ENCODE results near the gene SELENOF.

Gene SELENOF

GRCh38 chr1:86913896-86914600 lies at the start of gene SELENOF:
TSS of gene SELENOF (minus strand) at chr1:86914126. CDS start at chr1:86914111, 15 bp downstream.
- DNase-seq: peak; percentile 99

DNA sequence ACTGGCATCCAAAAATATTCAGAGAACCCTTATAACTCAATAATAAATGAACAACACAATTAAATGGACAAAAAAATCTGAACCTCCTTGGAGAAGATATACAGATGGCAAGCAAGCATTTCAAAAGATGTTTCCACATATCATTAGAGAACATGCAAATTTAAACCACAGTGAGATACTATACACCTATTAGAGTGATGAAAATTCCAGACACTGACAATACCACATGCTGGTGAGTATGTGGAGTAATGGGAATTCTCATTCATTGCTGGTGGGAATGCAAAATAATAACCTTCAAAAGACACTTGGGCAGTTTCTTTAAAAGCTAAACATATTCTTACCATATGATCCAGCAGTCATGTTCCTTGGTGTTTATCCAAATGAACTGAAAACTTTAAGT lies 46.6 kb upstream of the SELENOF start:
- no peak for DNase-seq

DNA sequence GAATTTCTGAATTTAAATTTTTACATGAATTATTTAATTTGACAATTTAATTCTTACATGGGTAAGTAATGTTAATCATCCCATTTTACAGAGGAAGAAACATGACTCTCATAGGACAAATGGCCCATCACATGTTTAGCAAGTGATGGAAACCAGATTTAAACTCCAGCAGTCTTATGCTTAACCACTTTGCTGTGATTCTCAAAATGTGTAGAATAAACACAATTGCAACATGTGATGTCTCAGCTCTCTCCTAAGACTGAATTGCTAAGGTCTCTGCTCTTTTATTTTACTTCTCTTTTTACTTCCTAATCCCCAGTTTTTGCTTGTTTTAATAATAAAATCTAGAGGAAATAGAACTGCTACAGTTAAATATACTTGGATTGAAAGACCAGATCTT lies 43.3 kb upstream of the SELENOF start:
- no peak for DNase-seq

GRCh38 chr1:86956221-86956620 lies 42.3 kb upstream of the SELENOF start:
- DNase-seq: no peak

DNA sequence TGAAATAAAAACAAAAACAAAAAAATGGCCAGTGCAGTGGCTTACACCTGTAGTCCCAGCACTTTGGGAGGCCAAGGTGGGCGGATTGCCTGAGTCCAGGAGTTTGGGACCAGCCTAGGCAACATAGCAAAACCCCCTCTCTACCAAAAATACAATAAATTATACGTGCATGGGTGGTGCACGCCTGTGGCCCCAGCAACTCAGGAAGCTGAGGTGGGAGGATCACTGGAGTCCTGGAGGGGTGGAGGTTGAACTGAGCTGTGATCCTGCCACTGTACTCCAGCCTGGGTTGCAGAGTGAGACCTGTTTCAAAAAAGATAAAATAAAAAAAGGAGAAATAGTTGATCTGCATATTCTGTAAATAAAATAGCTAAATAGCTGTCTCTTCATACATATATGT lies 41.8 kb upstream of the SELENOF start:
- DNase-seq: no peak

DNA sequence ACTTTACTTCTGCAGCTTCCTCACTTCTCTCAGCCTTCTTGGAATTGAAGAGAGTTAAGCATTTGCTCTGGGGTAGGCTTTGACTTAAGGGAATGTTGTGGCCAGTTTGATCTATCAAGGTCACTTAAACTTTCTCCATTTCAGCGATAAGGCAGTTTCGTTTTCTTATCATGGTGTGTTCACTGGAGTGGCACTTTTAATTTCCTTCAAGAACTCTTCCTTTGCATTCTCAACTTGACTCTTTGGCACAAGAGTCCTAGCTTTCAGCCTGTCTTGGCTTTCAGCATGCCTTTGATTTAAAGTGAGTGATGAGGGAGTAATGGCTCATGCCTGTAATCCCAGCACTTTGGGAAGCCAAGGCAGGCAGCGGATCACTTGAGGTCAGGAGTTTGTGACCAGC lies 39.2 kb upstream of the SELENOF start:
- DNase-seq: no peak

- no peak for DNase-seq
Observed at GRCh38 chr1:86951430-86951829, 37.5 kb upstream of the SELENOF start.

GRCh38 chr1:86950712-86951419 lies 36.9 kb upstream of the SELENOF start:
- no peak for DNase-seq

DNA sequence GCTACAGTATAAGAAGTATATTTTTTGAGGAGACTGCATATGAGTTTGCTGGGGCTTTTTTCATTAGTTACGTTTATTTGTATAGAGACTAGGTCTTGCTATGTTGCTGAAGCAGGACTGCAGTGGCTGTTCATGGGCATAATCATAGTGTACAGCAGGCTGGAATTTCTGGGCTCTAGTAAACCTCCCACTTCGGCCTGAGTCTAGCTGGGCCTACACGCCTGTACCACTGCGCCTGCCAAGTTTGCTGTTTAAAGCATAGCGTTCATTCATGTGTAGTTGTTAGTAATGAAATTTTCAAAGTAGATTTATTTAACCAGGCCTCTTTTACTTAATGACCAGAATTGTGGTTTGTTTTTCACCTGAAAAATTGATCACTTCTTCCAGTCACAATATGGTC lies 34.3 kb upstream of the SELENOF start:
- DNase-seq: no peak

DNA sequence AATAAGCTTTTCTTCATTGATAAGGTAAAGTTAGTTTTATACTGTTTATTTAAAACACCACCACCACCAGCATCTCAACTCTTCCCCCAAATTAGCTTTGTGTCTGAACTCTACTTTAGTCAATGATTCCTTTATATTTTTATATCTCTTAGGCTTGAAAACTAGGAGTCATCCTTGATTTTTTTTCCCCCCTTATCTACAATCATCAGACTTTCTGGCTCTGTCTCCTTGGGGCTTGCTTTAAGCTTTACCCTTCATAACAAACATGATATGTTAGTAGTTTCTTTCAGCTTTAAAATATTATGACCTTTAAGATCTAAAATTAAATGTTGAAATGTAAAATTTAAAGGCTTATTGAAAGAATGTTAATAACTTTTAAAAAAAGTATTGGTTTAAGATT lies 28.8 kb upstream of the SELENOF start:
- DNase-seq: no peak

- no peak for DNase-seq
Observed at GRCh38 chr1:86942042-86942441, 28.1 kb upstream of the SELENOF start.

- DNase-seq: no peak
Observed at GRCh38 chr1:86940599-86940998, 26.7 kb upstream of the SELENOF start.

- no peak for DNase-seq
Observed at GRCh38 chr1:86939406-86939805, 25.5 kb upstream of the SELENOF start.

DNA sequence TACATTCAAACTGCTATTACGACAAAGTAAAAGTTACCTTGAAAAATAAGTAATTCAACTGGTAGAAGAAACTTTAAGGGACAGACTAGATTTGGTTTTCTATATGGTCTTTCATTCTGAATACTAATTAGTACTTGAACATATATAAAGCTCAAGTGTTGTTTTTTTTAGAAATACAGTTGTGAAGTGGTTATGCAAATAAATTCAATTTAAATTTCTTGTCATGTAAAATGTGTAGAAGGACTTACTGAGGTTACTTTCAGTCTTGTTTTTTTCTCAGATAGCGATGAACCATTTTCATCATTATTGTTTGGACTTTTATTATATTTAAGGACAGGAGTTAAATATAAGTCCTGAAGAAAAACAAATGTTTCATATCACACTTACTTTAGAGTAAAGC lies 24.9 kb upstream of the SELENOF start:
- DNase-seq: no peak

DNA sequence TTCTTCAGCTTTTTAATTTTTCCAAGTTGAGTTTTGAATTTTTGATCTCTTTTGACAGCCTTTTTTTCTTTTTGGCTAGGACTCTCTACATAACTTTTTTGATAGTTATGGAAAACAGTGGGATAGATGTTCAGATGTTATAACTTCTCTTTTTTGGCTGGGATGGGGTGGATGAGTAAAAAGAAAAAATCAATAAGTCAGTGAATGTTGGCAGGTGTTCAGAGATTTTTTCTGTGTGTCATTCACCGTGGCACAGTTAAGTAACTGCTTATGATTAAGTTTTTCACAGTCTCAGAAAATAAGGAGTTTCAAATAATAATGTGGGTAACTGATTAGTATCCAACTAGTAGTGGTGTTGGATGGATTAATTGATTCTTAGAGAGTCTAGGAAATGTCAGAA lies 24.5 kb upstream of the SELENOF start:
- DNase-seq: no peak

DNA sequence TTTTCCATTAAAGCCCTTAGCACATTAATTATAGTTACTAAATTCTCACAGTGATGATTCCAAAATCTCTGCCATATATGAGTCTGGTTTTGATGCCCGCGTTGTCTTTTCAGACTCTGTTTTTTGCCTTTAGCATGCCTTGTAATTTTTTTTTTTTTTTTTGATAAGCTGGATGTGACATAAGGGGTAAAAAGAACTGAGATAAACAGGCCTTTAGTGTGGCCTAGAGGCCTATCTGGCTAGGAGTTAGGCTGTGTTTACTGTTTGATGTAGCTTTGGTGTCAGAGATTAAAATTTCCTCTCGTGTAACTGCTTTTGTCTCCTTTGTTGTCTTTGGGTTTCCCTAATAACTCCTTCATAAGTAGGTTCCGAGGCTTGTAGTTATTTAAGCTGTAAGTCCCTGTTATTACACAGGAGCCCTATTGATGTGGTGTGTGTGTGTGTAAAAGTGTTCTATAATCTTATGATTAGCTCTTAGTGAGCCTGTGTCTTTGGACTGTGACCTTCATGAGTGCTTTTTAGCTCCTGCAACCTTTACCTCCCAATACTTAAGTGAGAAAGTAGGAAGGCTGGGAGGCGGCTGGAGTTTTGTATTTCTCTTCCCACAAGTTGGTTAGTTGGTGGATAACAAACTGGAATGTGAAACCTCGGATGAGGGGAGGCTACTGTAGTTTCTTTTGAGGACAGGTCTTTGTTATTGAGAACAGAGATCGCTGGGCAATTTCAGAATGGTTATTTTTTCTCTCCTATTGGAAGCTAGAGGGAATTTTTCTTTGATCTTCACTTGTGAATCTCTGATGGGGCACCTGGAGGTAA lies 19.8 kb upstream of the SELENOF start:
- DNase-seq: no peak

DNA sequence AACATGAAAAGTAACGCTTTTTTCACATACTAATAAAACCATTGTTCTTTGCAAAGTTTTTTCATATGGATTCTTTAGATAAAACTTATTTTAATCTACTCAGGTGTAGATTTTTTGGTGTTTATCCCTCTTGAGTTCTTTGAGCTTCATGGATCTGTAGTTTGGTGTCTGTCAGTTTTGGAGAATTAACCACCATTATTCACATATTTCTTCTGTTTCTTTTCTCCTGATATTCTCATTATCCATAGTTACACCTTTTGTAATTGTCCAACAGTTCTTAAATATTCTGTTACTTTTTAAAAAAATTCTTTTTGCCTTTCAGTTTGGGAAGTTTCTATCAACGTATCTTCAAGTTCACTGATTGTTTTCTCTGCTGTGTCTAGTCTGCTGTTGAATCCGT lies 19.1 kb upstream of the SELENOF start:
- DNase-seq: no peak

DNA sequence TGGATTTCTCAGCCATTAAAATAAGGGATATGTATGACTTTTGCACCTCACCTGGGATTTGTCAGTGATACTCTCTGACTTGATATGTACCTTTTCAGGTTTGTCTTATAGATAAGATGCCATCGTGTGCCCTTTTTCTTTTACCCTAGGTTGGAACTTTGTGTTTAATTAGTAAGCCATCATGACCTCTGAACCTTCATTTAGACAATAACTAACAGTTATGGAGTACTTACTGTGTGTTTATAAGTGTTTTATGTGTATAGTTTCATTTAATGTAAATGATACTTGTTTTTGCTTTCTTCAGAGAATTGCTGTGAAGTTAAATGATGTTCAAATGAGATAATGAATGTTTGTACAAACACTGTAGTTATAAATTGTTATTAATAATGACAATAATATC lies 14.9 kb upstream of the SELENOF start:
- no peak for DNase-seq

DNA sequence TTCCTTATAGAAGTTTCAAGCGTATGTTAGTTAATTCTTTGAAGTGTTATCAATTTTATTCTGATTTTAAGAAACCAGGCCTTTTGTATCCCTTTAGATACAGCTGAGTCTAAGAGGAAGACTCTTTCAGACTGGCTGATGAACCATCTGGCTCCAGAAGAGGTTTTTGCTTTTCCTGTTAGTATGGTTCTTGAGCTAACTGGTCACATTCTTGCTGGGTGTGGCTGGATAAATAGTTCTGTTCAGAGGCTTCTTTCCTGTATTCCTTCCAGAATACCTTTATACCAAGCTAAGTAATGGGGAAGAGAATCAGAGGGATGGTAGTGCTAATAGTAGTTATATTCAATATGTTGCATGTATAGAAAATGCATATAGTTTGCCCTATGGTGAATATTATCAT lies 13.0 kb upstream of the SELENOF start:
- no peak for DNase-seq

DNA sequence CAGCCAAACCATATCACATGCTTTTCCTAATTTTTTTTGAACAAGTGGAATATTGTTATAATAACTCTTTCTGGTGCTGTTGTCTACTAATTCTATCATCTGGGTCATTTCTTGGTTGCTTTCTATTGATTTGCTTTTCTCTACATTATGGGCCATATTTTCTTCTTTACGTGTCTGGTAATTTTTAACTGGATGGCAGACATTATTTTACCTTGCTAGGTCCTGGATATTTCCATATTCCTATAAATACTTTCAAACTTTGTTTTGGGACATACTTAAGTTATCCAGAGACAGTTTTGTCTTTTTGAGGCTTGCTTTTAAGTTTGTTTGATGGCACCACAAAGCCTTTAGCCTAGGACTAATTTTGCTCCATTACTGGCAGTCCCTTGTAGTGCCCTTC lies 11.8 kb upstream of the SELENOF start:
- no peak for DNase-seq

DNA sequence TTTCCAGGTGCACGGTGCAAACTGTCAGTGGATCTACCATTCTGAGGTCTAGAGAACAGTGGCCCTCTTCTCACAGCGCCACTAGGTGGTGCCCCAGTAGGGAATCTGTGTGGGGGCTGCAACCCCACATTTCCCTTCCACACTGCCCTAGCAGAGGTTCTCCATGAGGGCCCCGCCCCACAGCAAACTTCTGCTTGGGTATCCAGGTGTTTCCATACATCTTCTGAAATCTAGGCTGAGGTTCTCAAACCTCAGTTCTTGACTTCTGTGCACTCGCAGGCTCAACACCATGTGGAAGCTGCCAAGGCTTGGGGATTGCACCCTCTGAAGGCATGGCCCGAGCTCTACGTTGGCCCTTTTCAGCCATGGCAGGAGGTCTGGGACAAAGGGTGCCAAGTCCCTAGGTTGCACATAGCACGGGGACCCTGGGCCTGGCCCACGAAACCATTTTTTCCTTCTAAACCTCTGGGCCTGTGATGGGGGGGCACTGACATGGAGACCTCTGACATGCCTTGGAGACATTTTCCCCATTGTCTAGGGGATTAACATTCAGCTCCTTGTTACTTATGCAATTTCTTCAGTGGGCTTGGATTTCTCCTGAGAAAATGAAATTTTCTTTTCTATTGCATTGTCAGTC lies 10.5 kb upstream of the SELENOF start:
- no peak for DNase-seq

- no peak for DNase-seq
Observed at GRCh38 chr1:86922445-86922844, 8.5 kb upstream of the SELENOF start.

DNA sequence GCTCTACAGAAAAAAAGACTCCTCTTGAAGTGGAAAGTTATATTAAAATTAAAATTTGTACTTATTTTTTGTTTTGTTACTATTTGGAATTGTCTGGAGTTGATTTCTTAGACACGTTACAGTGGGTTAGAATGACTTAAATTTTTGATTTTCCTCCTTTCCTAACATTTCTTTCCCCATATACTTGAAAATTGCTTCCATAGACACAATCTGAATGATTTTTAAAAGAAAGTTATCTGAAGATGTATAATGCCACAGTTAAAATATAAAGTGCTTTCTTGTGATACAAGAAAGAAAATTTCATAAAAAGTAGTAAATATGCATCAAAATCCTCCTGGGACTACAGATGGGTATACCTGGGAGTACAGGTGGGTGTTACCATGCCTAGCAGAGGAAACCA lies 2.8 kb upstream of the SELENOF start:
- DNase-seq: no peak
